HCT116 (cell line): Measurements from ENCODE around the gene ADORA1. TPM values are rescaled to one million over a fixed set of nuclear protein-coding genes. Genes with fewer than 3 reads are reported as not detected.

Experiments
- ATAC-seq: fragments of 200-7000 bp; cut with Tn5 transposase; 2 replicates; pipeline ENCODE4 v1.9.1; 2020; ENCODE audit warnings: mild to moderate bottlenecking, moderate library complexity
- BruUV-seq: library from RNA; stranded (reverse); fragments of 400-500 nt; replicated peaks from 2 replicates; lab custom pipeline; 2021; lab: Mats Ljungman, UMichigan
- CTCF ChIA-PET: fragments of 300-600 bp; sonication (Branson Sonifier 250); formaldehyde crosslinking; loops from one replicate; lab custom pipeline; 2021; ENCODE audit warnings: antibody characterized with exemption; lab: Charles Lee
- POLR2A ChIA-PET: fragments of 300-600, 350-600 bp; sonication (Branson Sonifier 250); formaldehyde crosslinking; loops from one replicate; lab custom pipeline; 2021; ENCODE audit warnings: antibody characterized with exemption; lab: Charles Lee
- RAD21 ChIA-PET, 2 experiments: fragments of 300-600 bp; sonication (Branson Sonifier 250); formaldehyde crosslinking; loops; one replicate each; lab custom pipeline; 2023; ENCODE audit warnings: low total read pairs in 2 of 2; ENCODE audit not compliant: uncharacterized antibody in 2 of 2, unreplicated experiment in 2 of 2, low non-redundant PET in 1 of 2; lab: Charles Lee
- DNase-seq: peaks from one replicate; pipeline ENCODE4 v3.0.0-alpha.2; 2010; ENCODE audit warnings: low read depth, low spot score
- H2AFZ ChIP-seq: fragments of 200-600 bp; shearing (Covaris generic), sonication (generic); 2 replicates; pipeline ENCODE4 v1.6.1; 2017; ENCODE audit warnings: low read depth, mixed run types, mixed read lengths, antibody characterized with exemption, low read length; ENCODE audit not compliant: poor library complexity, severe bottlenecking
- H3K27ac ChIP-seq: 2 replicates; pipeline ENCODE4 v1.5.1; 2012; ENCODE audit warnings: low read depth, low read length
- H3K27me3 ChIP-seq: fragments of 200-600 bp; sonication (generic); 2 replicates; pipeline ENCODE4 v1.6.1; 2016; ENCODE audit warnings: mixed run types, low read length, mixed read lengths; ENCODE audit not compliant: insufficient read depth
- H3K36me3 ChIP-seq, 2 experiments: fragments of 200-500 bp in 1 of 2; fragments of 200-600 bp in 1 of 2; sonication (Bioruptor generic) in 1 of 2; sonication (generic) in 1 of 2; 2 replicates each; pipeline versions ENCODE4 v1.5.1 to v1.6.1; 2014 to 2016; ENCODE audit warnings: low read length in 2 of 2, inconsistent platforms in 1 of 2, mixed read lengths in 1 of 2, mixed run types in 1 of 2; ENCODE audit not compliant: insufficient read depth in 2 of 2, control insufficient read depth in 1 of 2
- H3K4me1 ChIP-seq, 2 experiments: fragments of 200-600 bp in 1 of 2; sonication (generic) in 1 of 2; 2 replicates each; pipeline versions ENCODE4 v1.5.1 to v1.6.1; 2012 to 2017; ENCODE audit warnings: low read length in 2 of 2, inconsistent platforms in 1 of 2, mild to moderate bottlenecking in 1 of 2, mixed read lengths in 1 of 2, mixed run types in 1 of 2, moderate library complexity in 1 of 2; ENCODE audit not compliant: insufficient read depth in 2 of 2, control insufficient read depth in 1 of 2
- H3K4me2 ChIP-seq: fragments of 200-600 bp; sonication (generic); 2 replicates; pipeline ENCODE4 v1.6.1; 2017; ENCODE audit warnings: mixed run types, low read length, mixed read lengths
- H3K4me3 ChIP-seq, 2 experiments: fragments of 200-600 bp in 1 of 2; sonication (generic) in 1 of 2; replicated peaks in 1 of 2; 2 replicates each; pipeline ENCODE4 v1.5.1; 2011 to 2016; ENCODE audit warnings: low read length in 2 of 2, control low read depth in 1 of 2, low read depth in 1 of 2, mild to moderate bottlenecking in 1 of 2, mixed read lengths in 1 of 2, mixed run types in 1 of 2
- H3K79me2 ChIP-seq: fragments of 200-600 bp; sonication (generic); 2 replicates; pipeline ENCODE4 v1.6.1; 2017; ENCODE audit warnings: mild to moderate bottlenecking, mixed run types, low read length, moderate library complexity, mixed read lengths; ENCODE audit not compliant: insufficient read depth
- H3K9ac ChIP-seq: fragments of 200-600 bp; sonication (generic); 2 replicates; pipeline ENCODE4 v1.6.1; 2016; ENCODE audit warnings: low read length, mixed read lengths
- H3K9me2 ChIP-seq: fragments of 200-600 bp; sonication (generic), shearing (Covaris generic); 2 replicates; pipeline ENCODE4 v1.6.1; 2017; ENCODE audit warnings: mixed run types, mild to moderate bottlenecking, moderate library complexity; ENCODE audit not compliant: insufficient read depth
- H3K9me3 ChIP-seq, 2 experiments: fragments of 200-500 bp in 1 of 2; fragments of 200-600 bp in 1 of 2; sonication (Bioruptor generic) in 1 of 2; sonication (generic) in 1 of 2; 2 replicates each; pipeline ENCODE4 v1.6.1; 2014 to 2017; ENCODE audit warnings: low read length in 2 of 2, mixed read lengths in 2 of 2, inconsistent platforms in 1 of 2, low read depth in 1 of 2, mild to moderate bottlenecking in 1 of 2, mixed run types in 1 of 2, moderate library complexity in 1 of 2; ENCODE audit not compliant: control insufficient read depth in 1 of 2, insufficient read depth in 1 of 2
- H4K20me1 ChIP-seq: fragments of 200-600 bp; sonication (generic), shearing (Covaris generic); 2 replicates; pipeline ENCODE4 v1.6.1; 2017; ENCODE audit warnings: mixed run types, mild to moderate bottlenecking, moderate library complexity; ENCODE audit not compliant: insufficient read depth
- MAX ChIP-seq: IDR thresholded peaks from 2 replicates; pipeline ENCODE4 v1.6.1; 2012
- POLR2A ChIP-seq: IDR thresholded peaks from 2 replicates; pipeline ENCODE4 v1.7.0; 2011; ENCODE audit warnings: borderline replicate concordance; ENCODE audit not compliant: insufficient read depth, insufficient read length; ENCODE audit errors: extremely low read depth
- REST ChIP-seq: IDR thresholded peaks from 2 replicates; pipeline ENCODE4 v1.6.1; 2012; ENCODE audit warnings: low read depth
- YY1 ChIP-seq: IDR thresholded peaks from 2 replicates; pipeline ENCODE4 v1.6.1; 2011; ENCODE audit warnings: low read length, low read depth, moderate library complexity, mild to moderate bottlenecking; ENCODE audit not compliant: insufficient replicate concordance; ENCODE audit errors: extremely low read depth
- ZBTB33 ChIP-seq: IDR thresholded peaks from 2 replicates; pipeline ENCODE4 v1.6.1; 2011; ENCODE audit warnings: mild to moderate bottlenecking, low read length, moderate library complexity; ENCODE audit not compliant: insufficient replicate concordance; ENCODE audit errors: extremely low read depth
- ZNF274 ChIP-seq: fragments of 200-500 bp; sonication (Bioruptor generic); IDR thresholded peaks from 2 replicates; pipeline ENCODE4 v1.6.1; 2014; ENCODE audit warnings: mild to moderate bottlenecking, low read depth, low read length, inconsistent platforms
- intact Hi-C: fragments of 100-400 bp; cut with micrococcal nuclease; formaldehyde crosslinking; loops from 2 replicates; pipeline ENCODE4 v1.10.0; 2022
- total RNA-seq: library from RNA; stranded (reverse); gene quantifications from one replicate; pipeline ENCODE4 v1.2.1, GENCODE V29; 2021; ENCODE audit not compliant: unreplicated experiment
- TF ChIP-seq, protein P1 (sequence below): IDR thresholded peaks from 2 replicates; pipeline ENCODE4 v1.6.1; 2012

ADORA1 gene
- total RNA-seq, 1 experiment from 2014 or later, result 2.8 TPM

DNA sequence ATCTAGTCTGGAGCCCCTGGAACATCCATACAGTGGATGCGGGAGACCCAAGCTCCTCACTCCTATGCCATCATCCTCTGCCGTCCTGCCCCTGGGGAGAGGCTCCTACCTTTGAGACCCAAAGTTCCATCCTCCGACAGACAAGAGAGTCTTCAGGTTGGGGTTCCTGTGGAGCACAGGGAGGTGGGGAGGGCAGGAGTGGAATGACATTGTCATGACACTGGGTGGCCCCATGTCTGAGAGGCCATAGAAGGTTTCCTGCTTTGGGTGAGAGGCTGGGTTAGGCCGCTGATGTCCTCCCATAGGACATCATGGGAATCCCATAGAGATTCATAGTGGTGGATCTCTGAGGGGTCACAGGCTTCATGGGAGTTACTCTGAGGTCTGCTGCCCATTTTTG lies 56.9 kb downstream of the ADORA1 start:
- BruUV-seq, result no TSS peak

More for the DNA sequence above, 56.9 kb downstream of the ADORA1 start:
- Histone ChIP-seq H4K20me1 (no peaks in the 10 kb centered on the region), H3K79me2 (no peaks in the 10 kb centered on the region), H3K27ac (no peak overlapping the region), H2AFZ (no peak overlapping the region), H3K9ac (no peak overlapping the region), H3K4me3 (no peak overlapping the region), H3K9me2 (no peaks in the 10 kb centered on the region), H3K36me3 (no peaks in the 10 kb centered on the region), H3K9me3 (no peaks in the 10 kb centered on the region), H3K4me1 (peaks cover 0 to 30% of the 10 kb centered on the region in 2 experiments; a peak in 2 of 4 replicates), H3K27me3 (no peaks in the 10 kb centered on the region), H3K4me2 (no peak overlapping the region)
- ChIA-PET RAD21 (no interaction called here), CTCF (no interaction called here), POLR2A (no interaction called here)
- no peak for ATAC-seq
- intact Hi-C loops, result no loop called here
- TF ChIP-seq ZBTB33 (no peak), YY1 (no peak), ZNF274 (no peak), MAX (no peak), REST (no peak), POLR2A (no peak)
- TF ChIP-seq, protein P1, sequence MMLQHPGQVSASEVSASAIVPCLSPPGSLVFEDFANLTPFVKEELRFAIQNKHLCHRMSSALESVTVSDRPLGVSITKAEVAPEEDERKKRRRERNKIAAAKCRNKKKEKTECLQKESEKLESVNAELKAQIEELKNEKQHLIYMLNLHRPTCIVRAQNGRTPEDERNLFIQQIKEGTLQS, result no peak
- DNase-seq, result no peak
